Spleen (tissue), 11 donors: ENCODE data around the gene VPS35L. TPM values are rescaled to one million over a fixed set of nuclear protein-coding genes. Genes with fewer than 3 reads are reported as not detected.

Experiments used
- DNase-seq: peaks from one replicate; pipeline ENCODE4 v3.0.0-alpha.2; 2020
- H3K27ac ChIP-seq, 8 donors: fragments of 200-600 bp; sonication (generic) in 7 of 8; 1 replicate in 4 of 8; 2 replicates in 4 of 8; pipeline versions ENCODE4 v1.5.0 to v1.8.0; 2016 to 2021; ENCODE audit warnings: inconsistent platforms in 4 of 8, mild to moderate bottlenecking in 4 of 8, moderate library complexity in 1 of 8
- H3K27me3 ChIP-seq, 7 donors: fragments of 200-600 bp; sonication (generic) in 6 of 7; replicated peaks in 1 of 7; 1 replicate in 4 of 7; 2 replicates in 3 of 7; pipeline versions ENCODE4 v1.5.0 to v1.8.0; 2016 to 2021; ENCODE audit warnings: inconsistent platforms in 3 of 7, mild to moderate bottlenecking in 1 of 7
- H3K36me3 ChIP-seq, 6 donors: fragments of 200-600 bp; sonication (generic) in 5 of 6; 1 replicate in 4 of 6; 2 replicates in 2 of 6; pipeline versions ENCODE4 v1.5.0 to v1.8.0; 2016 to 2021; ENCODE audit warnings: inconsistent platforms in 2 of 6
- H3K4me1 ChIP-seq, 6 donors: fragments of 200-600 bp; sonication (generic) in 5 of 6; 1 replicate in 3 of 6; 2 replicates in 3 of 6; pipeline versions ENCODE4 v1.5.0 to v1.8.0; 2016 to 2021; ENCODE audit warnings: inconsistent platforms in 3 of 6
- H3K4me3 ChIP-seq, 8 donors: fragments of 200-600 bp; sonication (generic) in 7 of 8; 1 replicate in 4 of 8; 2 replicates in 4 of 8; pipeline versions ENCODE4 v1.5.0 to v1.8.0; 2016 to 2021; ENCODE audit warnings: inconsistent platforms in 4 of 8, mild to moderate bottlenecking in 4 of 8, moderate library complexity in 2 of 8
- H3K9me3 ChIP-seq, 8 donors: fragments of 200-600 bp; sonication (generic) in 7 of 8; 1 replicate in 4 of 8; 2 replicates in 4 of 8; pipeline versions ENCODE4 v1.5.0 to v1.8.0; 2016 to 2021; ENCODE audit warnings: inconsistent platforms in 4 of 8
- POLR2A ChIP-seq, 3 donors: fragments of 450-650 bp; IDR thresholded peaks; one replicate each; pipeline ENCODE4 v1.5.1; 2017; ENCODE audit warnings: antibody characterized with exemption in 3 of 3, mild to moderate bottlenecking in 1 of 3
- POLR2AphosphoS5 ChIP-seq, 3 donors: sonication (generic); formaldehyde crosslinking; IDR thresholded peaks; one replicate each; pipeline ENCODE4 v1.5.1; 2017; ENCODE audit warnings: antibody characterized with exemption in 3 of 3
- WGBS, 5 donors: extraction: QIAGEN DNeasy Blood & Tissue Kit in 3 of 5; methylation state at CpG; one replicate each; pipeline versions ENCODE4 v1.1.5 to v1.1.7; 2013 to 2018; 5-methylcytosine and 5-hydroxymethylcytosine counted together
- intact Hi-C: fragments of 100-400 bp; cut with DNase I; formaldehyde crosslinking; loops from one replicate; pipeline ENCODE4 v1.15.0; 2023; ENCODE audit warnings: low total_unique reads
- polyA plus RNA-seq, 3 donors: library from polyadenylated mRNA; stranded (reverse); fragments of 200-250 nt; gene quantifications; one replicate each; pipeline ENCODE4 v1.2.1, GENCODE V29; 2013
- total RNA-seq, 7 donors: library from RNA; depleted of rRNA in 3 of 7; stranded (reverse); fragments of >200 nt in 3 of 7; fragmentation: NEBNext Ultra II Directional in 4 of 7; extraction: Animal tissue kit (Norgen Biotek cat#: 25700) in 4 of 7; gene quantifications; one replicate each; pipeline versions ENCODE4 v1.1.0 to v1.2.1, GENCODE V29; 2016 to 2021
- TF ChIP-seq, protein P1 (sequence below), 11 experiments: fragments of 200-600 bp in 7 of 11; fragments of 450-650 bp in 4 of 11; sonication (generic) in 4 of 11; IDR thresholded peaks in 8 of 11; conservative IDR thresholded peaks in 3 of 11; 1 replicate in 7 of 11; 2 replicates in 4 of 11; pipeline versions ENCODE4 v1.4.0 to v1.8.0; 2016 to 2021; ENCODE audit warnings: antibody characterized with exemption in 11 of 11, inconsistent platforms in 4 of 11, mild to moderate bottlenecking in 1 of 11
- donor health status: healthy with polysubstance abuse.
- donor health status: DM: no; HTN: no; CAD: no; lungs with moderate emphysema.
- donor health status: DM: no; HTN: no; CAD: no.
- donor health status: Bipolar disorder and iron deficiency.
- donor health status: healthy.
- donor health status: DM: no; HTN: no; CAD: no.
- donor health status: DM: yes; HTN: yes; CAD: no.

Gene VPS35L
- total and polyA plus RNA-seq, 10 donors = 22.9 to 76.1 (median 58.0) TPM

DNA sequence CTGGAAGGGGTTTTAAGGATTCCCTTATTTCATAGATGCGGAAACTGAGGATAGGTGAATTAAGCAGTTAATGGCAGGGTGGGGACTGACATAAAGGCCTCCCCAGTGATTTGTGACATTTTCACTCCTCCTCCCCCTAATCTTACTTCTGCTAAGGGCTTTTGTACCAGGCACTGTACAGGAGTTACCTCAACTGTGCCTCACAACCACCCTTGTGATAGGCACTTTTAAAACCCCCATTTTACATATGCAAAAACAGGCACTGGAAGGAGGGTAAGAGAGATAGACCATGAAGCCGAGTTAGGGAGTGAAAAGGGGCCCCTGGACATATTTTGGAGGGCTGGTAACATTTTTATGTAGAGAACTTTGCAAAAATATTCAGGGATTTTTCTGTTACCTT, 32.7 kb upstream of the VPS35L start:
- H3K36me3 ChIP-seq = peaks cover 0 to 3% (median under 1%) of the 10 kb centered on the region in 6 donors
- no peak overlapping the region for H3K4me3 ChIP-seq
- H3K27ac ChIP-seq = peak overlapping the region in 3 of 8 donors; percentile 93 to 97 (median 96)
- H3K9me3 ChIP-seq = no peaks in the 10 kb centered on the region
- 85 to 90% (median 86%) methylated on average over 2 of the region's 2 CpGs for WGBS, 5 donors
- TF ChIP-seq POLR2AphosphoS5 (IDR thresholded peaks at IDR 0.05) (no peak), POLR2A (IDR thresholded peaks at IDR 0.05) (no peak)
- TF ChIP-seq, protein P1, sequence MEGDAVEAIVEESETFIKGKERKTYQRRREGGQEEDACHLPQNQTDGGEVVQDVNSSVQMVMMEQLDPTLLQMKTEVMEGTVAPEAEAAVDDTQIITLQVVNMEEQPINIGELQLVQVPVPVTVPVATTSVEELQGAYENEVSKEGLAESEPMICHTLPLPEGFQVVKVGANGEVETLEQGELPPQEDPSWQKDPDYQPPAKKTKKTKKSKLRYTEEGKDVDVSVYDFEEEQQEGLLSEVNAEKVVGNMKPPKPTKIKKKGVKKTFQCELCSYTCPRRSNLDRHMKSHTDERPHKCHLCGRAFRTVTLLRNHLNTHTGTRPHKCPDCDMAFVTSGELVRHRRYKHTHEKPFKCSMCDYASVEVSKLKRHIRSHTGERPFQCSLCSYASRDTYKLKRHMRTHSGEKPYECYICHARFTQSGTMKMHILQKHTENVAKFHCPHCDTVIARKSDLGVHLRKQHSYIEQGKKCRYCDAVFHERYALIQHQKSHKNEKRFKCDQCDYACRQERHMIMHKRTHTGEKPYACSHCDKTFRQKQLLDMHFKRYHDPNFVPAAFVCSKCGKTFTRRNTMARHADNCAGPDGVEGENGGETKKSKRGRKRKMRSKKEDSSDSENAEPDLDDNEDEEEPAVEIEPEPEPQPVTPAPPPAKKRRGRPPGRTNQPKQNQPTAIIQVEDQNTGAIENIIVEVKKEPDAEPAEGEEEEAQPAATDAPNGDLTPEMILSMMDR (IDR thresholded peaks at IDR 0.05 in 8 of 11, conservative IDR thresholded peaks at IDR 0.05 in 3 of 11) = no peak
- no peaks in the 10 kb centered on the region for H3K27me3 ChIP-seq
- no peak for DNase-seq
- intact Hi-C loops = no loop called here
- H3K4me1 ChIP-seq = peaks cover 7 to 82% (median 53%) of the 10 kb centered on the region in 6 donors

DNA sequence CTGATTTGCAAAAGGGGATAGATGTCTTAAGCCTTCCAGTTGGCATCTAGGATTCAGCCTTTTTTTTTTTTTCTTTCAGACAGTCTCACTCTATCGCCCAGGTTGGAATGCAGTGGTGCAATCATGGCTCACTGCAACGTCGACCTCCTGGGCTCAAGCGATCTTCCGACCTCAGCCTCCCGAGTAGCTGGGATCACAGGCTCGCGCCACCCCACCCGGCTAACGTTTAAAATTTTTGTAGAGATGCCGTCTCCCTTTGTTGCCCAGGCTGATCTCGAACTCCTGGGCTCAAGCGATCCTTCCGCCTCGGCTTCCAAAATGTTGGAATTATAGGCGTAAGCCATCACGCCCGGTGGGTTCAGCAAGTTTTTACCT, 32.3 kb upstream of the VPS35L start:
- 72 to 82% (median 77%) methylated on average over 18 of the region's 18 CpGs for WGBS, 5 donors
- TF ChIP-seq, protein P1 (IDR thresholded peaks at IDR 0.05 in 8 of 11, conservative IDR thresholded peaks at IDR 0.05 in 3 of 11) = no peak
- TF ChIP-seq POLR2A (IDR thresholded peaks at IDR 0.05) = no peak
- no peak for TF ChIP-seq POLR2AphosphoS5 (IDR thresholded peaks at IDR 0.05)
- peak; percentile 81 for DNase-seq
- Histone ChIP-seq H3K4me3 (peak overlapping the region in 3 of 8 donors; percentile 97 to 99 (median 99)), H3K36me3 (peaks cover 0 to 7% (median 2%) of the 10 kb centered on the region in 6 donors), H3K4me1 (peaks cover 7 to 80% (median 53%) of the 10 kb centered on the region in 6 donors), H3K27me3 (no peaks in the 10 kb centered on the region), H3K27ac (peak overlapping the region in 2 of 8 donors; percentile 85 to 86), H3K9me3 (no peaks in the 10 kb centered on the region)
- intact Hi-C loops = no loop called here

DNA sequence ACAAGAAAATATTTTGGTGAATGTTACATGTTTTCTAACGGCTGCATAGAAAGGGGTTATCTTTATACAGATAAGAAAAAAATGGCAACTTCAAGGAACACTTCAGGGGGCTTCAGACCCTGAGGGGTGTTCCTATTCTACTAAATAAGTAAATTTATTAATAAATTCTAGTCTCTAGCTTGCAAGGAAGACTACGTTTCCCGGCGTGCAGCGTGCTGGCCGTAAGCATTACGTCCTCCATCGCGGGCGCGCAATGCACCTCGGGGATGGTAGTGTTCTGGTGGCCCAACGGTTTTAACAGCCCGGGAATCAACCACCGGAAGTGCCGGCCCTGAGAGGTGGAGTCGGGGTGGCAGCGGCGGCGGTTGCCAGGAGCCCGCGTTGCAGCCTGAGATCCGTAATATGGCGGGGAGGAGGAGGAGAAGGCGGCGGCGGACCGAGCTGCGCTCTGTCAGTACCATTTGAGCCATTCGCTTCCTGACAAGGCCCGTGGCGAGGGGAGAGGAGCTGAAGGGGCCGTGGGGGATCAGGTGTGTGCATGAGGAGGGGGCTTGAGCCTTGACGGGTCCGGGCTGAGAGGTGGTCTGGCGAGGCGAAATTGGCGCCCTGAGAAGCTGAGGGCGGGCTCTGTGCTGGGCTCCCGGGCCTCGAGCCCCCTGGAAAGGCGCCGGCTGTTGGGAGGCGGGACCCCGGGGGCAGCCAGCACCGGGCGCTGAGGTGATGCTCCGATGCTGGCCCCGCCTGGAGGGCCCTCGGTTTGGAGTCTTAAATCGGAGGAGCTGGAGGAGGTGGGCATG, 31.7 kb upstream of the VPS35L start, which contains the start of gene CCP110:
Gene CCP110, plus strand, starts transcription at position 384 of the 797 bp plus-strand sequence. CDS start 3,940 bp downstream, outside the sequence.
- intact Hi-C loops = no loop called here
- 1 to 2% (median 1%) methylated on average over 34 to 51 of the region's 51 CpGs for WGBS, 5 donors
- H3K9me3 ChIP-seq = no peaks in the 10 kb centered on the region
- H3K4me3 ChIP-seq = peak within 1 kb of the TSS; percentile 85 to 99 (median 97)
- peaks cover 7 to 74% (median 53%) of the 10 kb centered on the region in 6 donors for H3K4me1 ChIP-seq
- no peaks in the 10 kb centered on the region for H3K27me3 ChIP-seq
- DNase-seq = peak; percentile 100
- peak within 1 kb of the TSS in 7 of 8 donors; percentile 6 to 96 (median 76) for H3K27ac ChIP-seq
- H3K36me3 ChIP-seq = peaks cover 0 to 13% (median 8%) of the 10 kb centered on the region in 6 donors
- TF ChIP-seq POLR2AphosphoS5 (IDR thresholded peaks at IDR 0.05) = peak; percentile 86 to 94 (median 89)
- TF ChIP-seq, protein P1 (IDR thresholded peaks at IDR 0.05 in 8 of 11, conservative IDR thresholded peaks at IDR 0.05 in 3 of 11) = peak in 2 of 11 experiments; percentile 18 to 24
- TF ChIP-seq POLR2A (IDR thresholded peaks at IDR 0.05) = peak in 1 of 3 donors; percentile 58

DNA sequence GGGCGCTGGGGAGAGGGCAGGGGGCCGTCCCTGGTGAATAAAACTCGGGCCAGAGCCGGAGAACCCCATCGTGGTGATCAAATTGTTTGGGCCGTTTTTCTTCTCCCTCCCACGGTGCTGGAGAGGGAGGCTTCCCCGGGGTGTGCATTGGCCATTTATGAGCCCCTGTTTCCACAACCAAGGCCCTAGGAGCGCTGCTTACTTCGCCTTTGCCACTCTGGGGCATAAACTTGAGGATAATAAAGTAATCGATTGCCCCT, 31.2 kb upstream of the VPS35L start:
- peaks cover 7 to 69% (median 51%) of the 10 kb centered on the region in 6 donors for H3K4me1 ChIP-seq
- intact Hi-C loops = no loop called here

More for the DNA sequence above, 31.2 kb upstream of the VPS35L start:
- WGBS, 5 donors = 0 to 2% (median 0%) methylated on average over 7 to 11 of the region's 11 CpGs
- peaks cover 0 to 19% (median 11%) of the 10 kb centered on the region in 6 donors for H3K36me3 ChIP-seq
- peak overlapping the region; percentile 85 to 99 (median 97) for H3K4me3 ChIP-seq
- peak overlapping the region in 7 of 8 donors; percentile 6 to 86 (median 76) for H3K27ac ChIP-seq
- TF ChIP-seq POLR2A (IDR thresholded peaks at IDR 0.05) = no peak
- TF ChIP-seq POLR2AphosphoS5 (IDR thresholded peaks at IDR 0.05) = no peak
- TF ChIP-seq, protein P1 (IDR thresholded peaks at IDR 0.05 in 8 of 11, conservative IDR thresholded peaks at IDR 0.05 in 3 of 11) = no peak
- no peaks in the 10 kb centered on the region for H3K9me3 ChIP-seq
- H3K27me3 ChIP-seq = no peaks in the 10 kb centered on the region
- DNase-seq = no peak
